ENCODE measurements around the gene TWSG1.
"Not testable (repeated sequence)": the region's sequence is repeated elsewhere in the genome, so short reads cannot be mapped to it uniquely, and the experiment has no call there.

Gene TWSG1

DNA sequence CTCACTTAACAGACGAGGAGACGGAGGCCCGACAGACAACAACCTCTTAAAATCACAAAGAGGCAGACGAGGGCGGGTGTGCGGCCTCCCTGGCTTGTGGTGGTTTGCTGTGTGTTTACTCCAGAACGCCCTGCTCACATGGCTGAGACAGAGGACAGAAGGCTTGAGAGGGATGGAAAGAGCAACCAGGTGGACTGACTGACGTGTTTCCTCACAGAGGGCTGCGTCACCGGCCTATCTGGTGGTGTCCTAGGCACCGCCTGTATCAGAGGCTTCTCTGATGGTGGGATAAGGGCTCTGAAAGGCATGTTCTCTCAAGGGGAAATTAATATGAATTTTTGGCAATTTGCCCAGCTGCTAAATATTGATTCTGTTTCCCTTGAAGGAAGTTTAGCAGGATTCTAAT is 93.7 kb downstream of the TWSG1 start:
- DNase-seq = no peak

DNA sequence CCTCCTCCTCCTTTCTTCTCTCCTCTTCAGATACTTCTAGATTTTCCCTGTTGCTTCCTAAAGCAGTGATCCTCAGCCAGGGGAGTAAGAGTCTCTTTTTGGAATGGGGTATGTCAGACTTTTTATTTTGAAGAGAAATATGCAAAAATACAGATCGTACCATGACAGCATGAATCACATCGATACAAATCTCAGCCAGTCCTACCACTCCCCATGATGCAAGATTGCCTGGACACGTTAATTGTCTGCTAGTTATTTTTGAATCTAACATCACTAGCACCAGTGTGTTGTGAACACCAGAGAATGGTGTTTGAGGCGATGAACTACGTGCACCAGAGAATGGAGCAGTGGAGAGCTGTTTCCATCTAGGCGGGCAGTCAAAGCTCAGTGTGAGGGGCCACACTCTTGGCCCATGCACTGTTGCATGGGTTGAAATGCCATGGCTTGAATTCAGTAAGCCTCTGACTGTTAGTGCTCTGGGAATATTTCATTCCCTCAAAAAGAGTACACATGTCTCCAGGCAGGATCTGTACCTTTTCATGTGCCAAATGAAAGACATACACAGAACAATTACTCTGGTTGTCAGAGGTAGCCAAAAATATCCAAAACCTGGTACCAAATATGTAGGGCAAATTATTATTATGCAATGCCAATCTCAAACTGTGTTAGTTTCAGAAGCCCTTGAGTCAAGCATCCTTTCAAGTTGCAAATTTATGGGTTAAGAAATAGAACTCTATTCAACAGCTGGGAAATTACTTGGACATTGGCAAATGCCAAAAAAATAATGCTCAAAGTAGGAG is 94.5 kb downstream of the TWSG1 start:
- DNase-seq = peak in 1 of 14 donors; percentile 92

DNA sequence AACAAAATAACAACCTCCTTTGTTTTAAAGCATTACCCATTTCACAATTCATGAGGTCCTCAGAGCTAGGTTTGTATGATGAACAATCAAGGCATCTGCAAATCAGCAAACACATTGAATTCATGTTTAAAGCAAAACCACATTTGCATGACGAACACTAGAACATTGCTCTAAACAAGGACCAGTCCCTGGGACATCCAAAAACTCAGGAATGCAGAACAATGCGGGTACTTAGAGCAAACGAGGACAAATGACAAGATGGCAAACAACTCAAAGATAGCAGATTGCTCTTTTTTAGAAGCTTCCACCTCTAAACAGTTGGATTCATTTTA is 95.1 kb downstream of the TWSG1 start:
- no peak for DNase-seq

DNA sequence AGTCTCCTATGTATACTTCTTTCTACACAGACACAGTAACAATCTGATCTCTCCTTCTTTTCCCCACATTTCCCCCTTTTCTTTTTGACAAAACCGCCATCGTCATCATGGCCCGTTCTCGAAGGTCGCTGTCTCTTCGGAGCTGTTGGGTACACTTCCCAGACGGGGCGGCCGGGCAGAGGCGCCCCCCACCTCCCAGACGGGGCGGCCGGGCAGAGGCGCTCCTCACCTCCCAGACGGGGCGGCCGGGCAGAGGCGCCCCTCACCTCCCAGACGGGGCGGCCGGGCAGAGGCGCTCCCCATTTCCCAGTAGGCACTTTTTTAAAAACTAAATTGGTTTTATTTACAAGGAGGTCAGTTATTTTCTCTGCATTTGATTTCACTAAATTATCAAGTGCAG is 95.7 kb downstream of the TWSG1 start:
- DNase-seq = not testable (repeated sequence)

DNA sequence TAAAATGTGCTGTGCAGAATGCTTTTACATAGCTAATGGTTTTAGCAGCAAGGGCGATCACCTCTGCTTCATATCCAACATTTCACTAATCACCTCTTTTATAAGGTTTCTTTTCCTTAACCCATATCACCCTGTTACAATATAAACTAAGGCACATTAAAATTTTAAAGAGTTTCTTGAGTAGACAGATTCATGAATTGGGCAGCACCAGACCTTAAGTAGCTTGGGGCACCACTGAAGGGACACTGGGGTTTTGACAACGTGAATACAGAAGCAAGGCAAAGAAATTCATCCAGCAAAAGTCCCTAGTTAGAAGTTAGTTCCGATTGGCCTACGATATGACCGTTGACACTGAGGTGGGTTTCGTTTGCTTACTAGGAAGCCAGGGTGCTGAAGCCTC is 96.7 kb downstream of the TWSG1 start:
- no peak for DNase-seq

DNA sequence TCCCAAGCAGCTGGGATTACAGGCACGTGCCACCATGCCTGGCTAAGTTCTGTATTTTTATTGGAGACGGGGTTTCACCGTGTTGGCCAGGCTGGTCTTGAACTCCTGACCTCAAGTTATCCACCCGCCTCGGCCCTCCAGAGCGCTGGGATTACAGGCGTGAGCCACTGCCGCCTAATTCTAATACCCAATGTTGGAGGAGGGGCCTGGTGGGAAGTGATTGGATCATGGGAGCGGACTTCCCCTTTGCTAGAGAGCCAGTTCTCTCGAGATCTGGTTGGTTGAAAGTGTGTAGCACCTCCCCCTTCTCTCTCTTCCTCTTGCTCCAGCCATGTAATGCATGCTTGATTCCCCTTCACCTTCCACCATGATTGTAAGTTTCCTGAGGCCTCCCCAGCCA is 98.5 kb downstream of the TWSG1 start:
- not testable (repeated sequence) for DNase-seq

DNA sequence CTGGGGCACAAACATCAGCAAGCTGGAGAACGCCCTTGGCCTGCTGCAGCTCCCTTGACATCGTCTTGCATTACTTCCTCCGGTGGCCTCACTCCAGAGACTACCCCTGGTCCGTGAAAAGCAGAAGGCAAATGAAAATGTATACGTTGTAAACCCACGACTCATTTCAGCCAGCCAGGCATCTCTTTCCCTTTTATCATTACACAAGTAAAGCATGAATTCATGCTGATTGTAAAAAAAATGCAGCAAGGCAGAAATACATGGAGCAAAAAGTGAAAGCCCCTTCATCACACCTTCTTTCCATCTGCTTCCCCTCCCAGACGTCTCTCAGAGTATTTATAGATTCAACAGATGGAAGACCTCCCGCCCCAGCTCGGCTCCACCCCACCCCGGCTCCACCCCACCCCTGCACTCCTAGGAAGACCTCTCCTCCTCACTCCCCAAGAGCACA is 99.1 kb downstream of the TWSG1 start:
- peak in 1 of 14 donors; percentile 26 for DNase-seq

DNA sequence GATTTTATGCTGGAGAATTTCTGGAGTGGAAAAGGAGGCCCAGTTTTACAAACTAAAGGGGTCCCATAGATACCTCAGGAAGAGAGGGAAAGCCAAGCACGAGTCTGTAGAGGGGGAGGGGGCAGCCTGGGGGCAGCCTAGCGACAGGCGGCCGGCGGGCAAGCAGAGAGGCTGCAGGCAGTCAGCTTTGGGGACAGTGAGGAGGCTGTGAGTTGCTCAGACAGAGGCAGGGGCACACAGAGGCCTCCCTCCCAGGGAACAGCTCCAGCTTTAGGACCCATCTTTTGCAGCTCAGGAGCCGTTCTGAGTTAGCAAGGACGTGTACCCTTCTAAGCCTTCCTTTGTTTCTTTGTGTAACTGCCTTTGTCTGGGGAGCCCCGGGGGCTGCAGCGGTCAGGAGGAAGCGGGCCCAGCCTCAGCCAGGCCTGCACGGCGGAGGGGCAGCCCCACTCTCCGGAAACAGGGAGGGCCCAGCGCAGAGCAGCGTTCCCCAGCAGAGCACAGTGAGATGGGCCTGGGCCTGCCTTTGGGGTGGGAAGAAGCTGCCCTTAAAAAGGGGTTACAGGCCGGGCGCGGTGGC is 99.6 kb downstream of the TWSG1 start:
- no peak for DNase-seq

DNA sequence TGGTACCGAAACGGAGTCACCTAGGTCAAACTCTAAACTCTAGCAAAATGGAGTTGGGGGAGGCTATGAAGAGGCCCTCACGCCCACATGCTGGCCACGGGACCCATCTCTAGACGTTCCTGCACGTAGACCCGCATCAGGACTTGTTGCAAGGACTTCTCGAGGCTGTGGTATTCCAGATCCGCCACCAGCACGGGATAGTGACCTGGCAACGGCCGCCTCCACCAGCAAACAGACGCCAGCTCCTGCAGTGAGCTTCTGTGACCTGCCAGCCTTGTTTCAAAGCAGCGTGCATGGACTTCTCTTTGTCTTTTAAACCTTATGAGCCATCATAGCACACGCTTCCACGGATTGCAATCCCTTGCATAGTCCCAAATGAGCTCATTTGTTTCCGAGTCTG is 100.5 kb downstream of the TWSG1 start:
- peak in 2 of 14 donors; percentile 16 to 85 for DNase-seq

DNA sequence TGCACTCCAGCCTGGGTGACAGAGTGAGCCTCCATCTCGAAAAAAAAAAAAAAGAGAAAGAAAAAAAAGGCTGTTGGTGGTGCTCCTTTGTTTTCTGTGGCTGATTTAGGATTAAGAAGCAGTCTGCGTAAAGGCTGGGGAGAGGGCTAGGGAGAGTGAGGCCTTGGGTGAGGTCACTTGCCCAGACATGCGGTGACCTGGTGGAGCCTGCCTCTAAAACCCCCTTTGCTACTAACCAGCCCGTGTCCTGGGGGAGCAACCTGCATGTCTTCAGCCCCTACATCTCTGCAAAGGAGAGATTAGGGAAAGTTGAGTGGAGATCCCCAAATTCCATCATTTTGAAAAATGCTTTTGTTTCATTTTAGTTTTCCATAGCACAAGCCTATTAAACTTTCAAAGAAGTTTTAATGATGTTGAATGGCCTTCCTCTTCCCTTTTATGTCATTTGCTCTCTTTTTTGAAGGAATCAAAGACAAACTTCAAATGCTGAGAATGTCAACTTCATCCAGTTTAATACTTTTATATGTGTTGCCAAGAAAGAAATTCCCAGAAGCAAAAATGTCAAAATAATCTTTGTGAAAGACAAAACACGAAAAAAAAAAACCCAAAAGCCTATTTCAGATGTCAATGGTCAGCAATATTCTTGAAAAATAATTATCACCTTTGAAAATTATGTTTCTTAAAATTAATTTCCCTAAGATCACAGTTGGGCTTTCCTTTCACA is 101.8 kb downstream of the TWSG1 start:
- DNase-seq = no peak

DNA sequence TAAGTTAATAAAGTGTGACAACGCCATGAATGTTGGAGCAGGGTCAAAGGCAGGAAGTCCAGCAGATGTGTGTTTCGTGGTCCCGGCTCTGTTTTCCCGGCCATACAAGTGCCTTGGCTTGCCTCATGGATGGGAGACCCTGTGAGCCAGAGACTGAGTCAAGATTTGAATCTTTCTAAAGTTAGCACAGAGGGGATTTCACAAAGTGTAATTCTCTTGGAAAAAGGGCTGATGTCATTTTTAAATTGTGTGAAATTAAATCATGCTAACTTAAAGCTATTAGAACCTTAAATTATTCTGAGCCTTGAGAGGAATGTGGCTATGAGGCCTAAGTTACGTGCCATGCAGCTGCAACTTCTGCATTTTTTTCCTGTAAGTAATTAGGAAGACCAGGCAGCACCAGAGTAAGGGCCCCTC is 102.5 kb downstream of the TWSG1 start:
- DNase-seq = no peak

DNA sequence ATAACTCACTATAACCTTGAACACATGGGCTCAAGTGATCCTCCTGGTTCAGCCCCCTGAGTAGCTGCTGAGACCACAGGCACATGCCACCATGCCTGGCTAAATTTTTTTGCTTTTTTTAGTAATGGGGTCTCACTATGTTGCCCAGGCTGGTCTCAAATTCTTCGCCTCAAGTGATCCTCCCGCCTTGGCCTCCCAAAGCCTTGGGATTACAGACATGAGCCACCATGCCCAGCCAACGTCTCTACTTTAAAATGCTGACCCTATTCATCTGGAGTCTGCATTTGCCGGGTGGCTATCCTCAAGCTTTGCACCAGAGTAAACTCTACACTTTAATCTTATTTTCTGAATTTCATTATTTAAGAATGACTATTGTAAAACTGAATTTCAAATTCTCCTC is 103.1 kb downstream of the TWSG1 start:
- no peak for DNase-seq

DNA sequence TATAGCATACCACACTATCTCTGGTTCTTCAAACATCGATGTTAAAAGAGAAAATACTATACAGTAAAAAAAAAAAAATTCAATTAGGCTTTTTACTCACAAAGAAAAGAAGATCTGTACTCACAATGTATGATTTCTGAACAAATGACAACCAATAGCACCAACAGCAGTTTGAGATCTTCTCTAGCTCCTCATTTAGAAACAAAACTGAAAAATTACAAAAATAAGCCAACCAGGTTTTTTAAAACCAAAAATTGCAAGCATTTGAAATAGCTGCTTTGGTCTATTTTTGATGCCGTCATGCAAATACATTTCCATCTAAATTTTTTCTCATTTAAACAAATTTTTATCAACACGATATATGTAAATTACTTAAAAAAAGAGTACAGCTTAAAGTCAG is 106.5 kb downstream of the TWSG1 start:
- no peak for DNase-seq

DNA sequence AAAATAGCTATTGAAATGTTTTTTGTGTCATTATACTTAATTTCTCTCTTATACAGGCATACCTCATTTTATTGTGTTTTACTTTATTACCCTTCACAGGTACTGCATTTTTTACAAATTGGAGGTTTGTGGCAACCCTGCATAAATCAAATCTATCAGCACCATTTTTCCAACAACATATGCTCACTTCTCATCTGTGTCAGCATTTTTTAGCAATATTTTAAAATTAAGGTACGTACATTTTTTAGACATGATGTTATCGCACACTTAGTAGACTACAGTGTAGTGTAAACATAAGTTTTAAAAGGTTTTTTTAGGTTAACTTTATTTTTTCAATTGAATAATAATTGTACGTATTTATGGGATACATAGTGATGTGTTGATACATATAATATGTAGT is 110.0 kb downstream of the TWSG1 start:
- no peak for DNase-seq

DNA sequence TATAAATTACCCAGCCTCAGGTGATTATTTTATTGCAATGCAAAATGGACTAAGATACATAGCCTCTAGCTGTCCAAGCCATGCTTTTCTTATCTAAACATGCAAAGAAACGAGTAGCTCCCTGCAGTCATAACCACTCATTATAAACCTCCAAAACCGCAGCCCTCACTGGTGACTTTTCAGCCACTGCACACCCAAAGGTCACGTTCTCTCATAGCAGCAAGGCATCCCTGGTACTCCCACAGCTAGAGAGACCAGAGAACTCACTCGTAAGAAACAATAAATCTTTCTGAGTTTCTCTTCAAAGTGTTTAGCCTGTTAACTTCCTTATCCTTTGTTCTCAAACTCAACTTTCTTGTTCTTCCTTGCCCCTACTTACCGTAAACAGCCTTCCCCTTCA is 112.3 kb downstream of the TWSG1 start:
- DNase-seq = no peak

DNA sequence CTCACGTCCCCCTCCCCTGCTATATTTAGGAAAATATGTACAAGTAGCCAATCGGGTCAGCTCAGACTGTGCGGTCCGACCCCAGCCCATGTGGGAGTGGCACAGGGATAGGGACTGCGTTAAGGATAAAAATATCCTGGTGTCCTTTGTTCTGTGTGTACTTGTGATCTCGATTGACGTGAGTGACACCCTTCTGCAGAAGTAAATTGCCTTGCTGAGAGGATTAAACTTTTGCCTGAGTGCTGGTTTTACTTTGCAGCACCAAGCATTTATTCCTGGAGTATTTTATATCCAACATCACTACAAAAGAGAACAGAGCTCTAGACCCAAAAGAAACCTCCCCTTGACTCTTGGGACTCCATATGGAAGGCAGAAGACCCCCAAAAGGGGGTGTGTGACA is 112.8 kb downstream of the TWSG1 start:
- no peak for DNase-seq

DNA sequence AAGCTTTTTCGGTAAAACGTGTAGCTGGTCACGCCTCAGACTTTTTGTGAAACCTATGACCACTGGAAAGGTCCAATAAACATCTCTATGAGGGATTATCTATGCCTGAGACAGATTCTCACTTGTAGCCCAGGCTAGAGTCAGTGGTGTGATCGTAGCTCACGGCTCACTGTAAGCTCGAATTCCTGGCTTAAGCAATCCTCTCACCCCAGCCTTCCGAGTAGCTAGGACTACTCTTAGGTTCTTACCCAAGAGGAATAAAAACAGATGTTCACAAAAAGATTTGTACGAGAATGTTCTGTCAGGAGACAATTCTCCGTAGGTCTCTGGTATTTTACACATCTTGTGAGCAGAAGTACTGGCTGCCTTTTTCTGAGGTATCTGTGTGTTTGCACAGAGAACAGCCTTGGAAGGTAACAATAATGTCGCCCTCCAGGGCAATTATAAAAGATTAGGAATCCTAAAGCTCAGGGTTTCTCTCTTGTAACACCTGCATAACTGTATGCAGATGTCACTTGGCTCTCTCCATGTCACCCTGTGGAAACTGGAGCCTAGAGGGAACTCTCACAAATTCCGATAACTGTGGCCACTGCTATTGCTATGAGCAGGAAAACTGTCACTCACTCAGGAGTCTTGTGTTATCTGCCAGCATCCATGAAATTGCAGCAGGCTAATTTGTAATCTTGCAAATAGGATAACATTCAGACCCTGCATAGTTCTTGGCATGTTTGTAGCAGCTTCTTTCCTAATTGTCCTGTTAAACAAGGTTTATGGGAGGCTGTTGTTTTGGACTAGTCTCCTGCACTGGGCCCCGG is 115.2 kb downstream of the TWSG1 start:
- no peak for DNase-seq

DNA sequence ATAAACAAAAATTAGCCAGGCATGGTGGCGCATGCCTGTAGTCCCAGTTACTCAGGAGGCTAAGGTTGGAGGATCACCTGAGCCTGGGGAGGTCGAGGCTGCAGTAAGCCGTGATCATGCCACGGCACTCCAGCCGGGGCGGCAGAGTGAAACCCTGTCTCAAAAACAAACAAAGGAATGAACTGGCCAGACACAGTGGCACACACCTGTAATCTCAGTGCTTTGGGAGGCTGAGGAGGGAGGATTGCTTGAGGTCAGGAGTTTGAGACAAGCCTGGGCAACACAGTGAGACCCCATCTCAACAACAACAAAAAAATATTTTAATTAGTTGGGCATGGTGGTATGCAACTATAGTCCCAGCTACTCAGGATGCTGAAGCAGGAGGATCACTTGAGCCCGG is 116.3 kb downstream of the TWSG1 start:
- not testable (repeated sequence) for DNase-seq
